Measurements from ENCODE around the gene CCL13.

The CCL13 gene

GRCh38 chr17:34364751-34365150 is 8.5 kb downstream of the CCL13 start:
- H3K9me3 Mint-ChIP-seq = no peaks in the 10 kb centered on the region
- H3K4me1 Mint-ChIP-seq = peaks cover 1% of the 10 kb centered on the region
- DNase-seq = no peak
- no peaks in the 10 kb centered on the region for H3K36me3 Mint-ChIP-seq (ENCODE audit: low read depth)
- TF ChIP-seq, protein P1, sequence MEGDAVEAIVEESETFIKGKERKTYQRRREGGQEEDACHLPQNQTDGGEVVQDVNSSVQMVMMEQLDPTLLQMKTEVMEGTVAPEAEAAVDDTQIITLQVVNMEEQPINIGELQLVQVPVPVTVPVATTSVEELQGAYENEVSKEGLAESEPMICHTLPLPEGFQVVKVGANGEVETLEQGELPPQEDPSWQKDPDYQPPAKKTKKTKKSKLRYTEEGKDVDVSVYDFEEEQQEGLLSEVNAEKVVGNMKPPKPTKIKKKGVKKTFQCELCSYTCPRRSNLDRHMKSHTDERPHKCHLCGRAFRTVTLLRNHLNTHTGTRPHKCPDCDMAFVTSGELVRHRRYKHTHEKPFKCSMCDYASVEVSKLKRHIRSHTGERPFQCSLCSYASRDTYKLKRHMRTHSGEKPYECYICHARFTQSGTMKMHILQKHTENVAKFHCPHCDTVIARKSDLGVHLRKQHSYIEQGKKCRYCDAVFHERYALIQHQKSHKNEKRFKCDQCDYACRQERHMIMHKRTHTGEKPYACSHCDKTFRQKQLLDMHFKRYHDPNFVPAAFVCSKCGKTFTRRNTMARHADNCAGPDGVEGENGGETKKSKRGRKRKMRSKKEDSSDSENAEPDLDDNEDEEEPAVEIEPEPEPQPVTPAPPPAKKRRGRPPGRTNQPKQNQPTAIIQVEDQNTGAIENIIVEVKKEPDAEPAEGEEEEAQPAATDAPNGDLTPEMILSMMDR (IDR thresholded peaks at IDR 0.05) = no peak
- no peak overlapping the region for H3K27ac Mint-ChIP-seq
- H3K4me3 Mint-ChIP-seq = no peak overlapping the region
- H3K27me3 Mint-ChIP-seq (ENCODE audit: low read depth, poor library complexity) = peaks cover 28% of the 10 kb centered on the region

- peaks cover 28% of the 10 kb centered on the region for H3K27me3 Mint-ChIP-seq (ENCODE audit: low read depth, poor library complexity)
- no peaks in the 10 kb centered on the region for H3K9me3 Mint-ChIP-seq
- peaks cover 6% of the 10 kb centered on the region for H3K4me1 Mint-ChIP-seq
- no peak overlapping the region for H3K4me3 Mint-ChIP-seq
- H3K27ac Mint-ChIP-seq = no peak overlapping the region
- TF ChIP-seq, protein P1 (IDR thresholded peaks at IDR 0.05) = no peak
- DNase-seq = no peak
- H3K36me3 Mint-ChIP-seq (ENCODE audit: low read depth) = no peaks in the 10 kb centered on the region
Measured at GRCh38 chr17:34365340-34365739, 9.1 kb downstream of the CCL13 start.

- Mint-ChIP-seq H3K9me3 (no peaks in the 10 kb centered on the region), H3K36me3 (ENCODE audit: low read depth) (no peaks in the 10 kb centered on the region), H3K27ac (no peak overlapping the region), H3K27me3 (ENCODE audit: low read depth, poor library complexity) (peaks cover 28% of the 10 kb centered on the region), H3K4me1 (peaks cover 11% of the 10 kb centered on the region), H3K4me3 (no peak overlapping the region)
- TF ChIP-seq, protein P1 (IDR thresholded peaks at IDR 0.05) = no peak
- no peak for DNase-seq
Measured at GRCh38 chr17:34366010-34366409, 9.7 kb downstream of the CCL13 start.

- Mint-ChIP-seq H3K9me3 (no peaks in the 10 kb centered on the region), H3K4me1 (peaks cover 17% of the 10 kb centered on the region), H3K4me3 (no peak overlapping the region), H3K27me3 (ENCODE audit: low read depth, poor library complexity) (peaks cover 28% of the 10 kb centered on the region), H3K27ac (no peak overlapping the region), H3K36me3 (ENCODE audit: low read depth) (no peaks in the 10 kb centered on the region)
- TF ChIP-seq, protein P1 (IDR thresholded peaks at IDR 0.05) = no peak
- no peak for DNase-seq
Measured at GRCh38 chr17:34366529-34367107, 10.3 kb downstream of the CCL13 start.

DNA sequence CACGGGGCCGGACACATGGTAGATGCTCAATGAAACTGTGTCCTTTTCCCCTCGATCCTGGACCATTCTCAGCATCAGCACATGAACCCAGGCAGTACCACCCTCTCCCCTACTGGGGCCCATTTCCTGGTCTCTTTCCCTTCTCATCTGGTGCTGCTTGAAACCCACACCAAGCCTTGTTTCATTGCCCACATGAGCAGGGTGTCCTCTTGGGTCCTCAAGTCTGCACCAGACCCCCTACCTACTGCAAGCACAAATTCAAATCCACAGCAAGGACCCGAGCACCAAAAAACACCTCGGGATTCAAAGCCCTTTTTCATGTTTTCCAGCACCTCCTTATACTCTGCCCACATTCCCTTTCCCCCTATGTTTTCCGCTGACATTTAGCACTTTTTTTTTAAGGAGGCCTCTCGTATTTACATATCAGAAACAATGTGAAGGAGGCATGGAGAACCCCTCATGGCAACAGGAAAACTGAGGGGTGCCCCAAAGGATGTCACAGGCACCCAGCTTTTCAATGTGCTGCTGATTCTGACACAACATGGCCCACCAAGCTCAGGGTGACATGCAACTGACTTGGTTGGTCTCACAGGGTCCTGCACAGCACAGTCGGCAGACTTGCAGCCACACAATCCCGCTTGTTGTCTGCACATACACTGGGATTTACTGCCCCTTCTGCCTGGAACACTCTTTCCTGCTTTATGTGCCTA is 11.4 kb downstream of the CCL13 start:
- TF ChIP-seq, protein P1 (IDR thresholded peaks at IDR 0.05) = no peak
- DNase-seq = no peak
- Mint-ChIP-seq H3K36me3 (ENCODE audit: low read depth) (no peaks in the 10 kb centered on the region), H3K4me1 (peaks cover 17% of the 10 kb centered on the region), H3K27me3 (ENCODE audit: low read depth, poor library complexity) (peaks cover 19% of the 10 kb centered on the region), H3K9me3 (no peaks in the 10 kb centered on the region), H3K4me3 (no peak overlapping the region), H3K27ac (no peak overlapping the region)
